H1 (cell line): Measurements from ENCODE around the gene LCN2. TPM values are rescaled to one million over a fixed set of nuclear protein-coding genes. Genes with fewer than 3 reads are reported as not detected.
A peak's percentile ranks its signal among the peaks of the same experiment; 100 is the strongest.

Experiments used
- KDM1A ChIP-seq: fragments of 200-600, 300-600 bp; sonication (generic); IDR thresholded peaks from 2 replicates; pipeline ENCODE4 v1.7.1; 2016; ENCODE audit warnings: mild to moderate bottlenecking, low read length, borderline replicate concordance
- RAD21 ChIP-seq, 2 experiments: IDR thresholded peaks in 1 of 2; conservative IDR thresholded peaks in 1 of 2; 2 replicates each; pipeline ENCODE4 v1.6.1; 2011; ENCODE audit warnings: low read depth in 2 of 2, low read length in 2 of 2, improper control_type of control experiment in 1 of 2, inconsistent platforms in 1 of 2, mild to moderate bottlenecking in 1 of 2, moderate library complexity in 1 of 2
- TAF7 ChIP-seq: optimal IDR thresholded peaks from 2 replicates; pipeline ENCODE3; 2011; ENCODE audit warnings: low read depth, mild to moderate bottlenecking, inconsistent platforms, low read length, moderate library complexity, borderline replicate concordance
- polyA plus RNA-seq, 7 experiments: library from polyadenylated mRNA; depleted of rRNA in 3 of 7; stranded (reverse) in 5 of 7; unstranded in 2 of 7; fragments of >200 nt in 5 of 7; fragments of 200-250 nt in 2 of 7; gene quantifications; 1 replicate in 5 of 7; 2 replicates in 1 of 7; 4 replicates in 1 of 7; pipeline versions ENCODE4 v1.2.1 to v1.2.3, GENCODE V29; 2011 to 2013; ENCODE audit warnings: missing spikeins in 2 of 7, mixed read lengths in 2 of 7
- total RNA-seq: library from RNA; stranded (reverse); fragmentation: NEBNext Ultra II Directional; extraction: Animal tissue kit (Norgen Biotek cat#: 25700); gene quantifications from 2 replicates; pipeline ENCODE4 v1.2.1, GENCODE V29; 2021

LCN2 gene
- total and polyA plus RNA-seq, 2 of the 8 experiments (the other 6 are each of a cell fraction or from before 2014, with no cell fraction given): 1.1 to 1.6 TPM

GRCh38 chr9:128124873-128125579 lies 24.2 kb upstream of the LCN2 start (continued):
- TF ChIP-seq RAD21 (IDR thresholded peaks at IDR 0.05 in 1 of 2, conservative IDR thresholded peaks at IDR 0.05 in 1 of 2; ENCODE audit: low read depth in 2 of 2, low read length in 2 of 2): peak; percentile 69 to 79
- TF ChIP-seq TAF7: no peak
- TF ChIP-seq KDM1A: peak; percentile 11; the same call in 1 of the 2 replicates
